Measurements from ENCODE around the gene DGKQ.

The DGKQ gene

GRCh38 chr4:931960-932712 is 41.2 kb downstream of the DGKQ start, which contains the start of the genes GAK and TMEM175:
TSS of gene GAK (minus strand) at chr4:932316. CDS start at chr4:932187, 129 bp downstream.
TSS of gene TMEM175 (plus strand) at chr4:932460. CDS start at chr4:947740, 15,280 bp downstream.
- DNase-seq = peak; percentile 97
- Histone ChIP-seq H3K27ac (ENCODE audit: low read length) (peak within 1 kb of the TSS; percentile 79), H3K27me3 (replicated peaks; ENCODE audit: insufficient read depth, low read length) (no peaks in the 10 kb centered on the region), H3K4me2 (ENCODE audit: low read depth, low read length) (peak within 1 kb of the TSS; percentile 86), H3K4me3 (ENCODE audit: low read length) (peak within 1 kb of the TSS; percentile 98), H4K20me1 (ENCODE audit: insufficient read depth, low read length) (no peaks in the 10 kb centered on the region), H3K79me2 (ENCODE audit: low read length) (peaks cover 51% of the 10 kb centered on the region), H3K36me3 (replicated peaks; ENCODE audit: insufficient read depth, low read length) (no peaks in the 10 kb centered on the region), H3K4me1 (ENCODE audit: low read length) (peaks cover 5% of the 10 kb centered on the region), H3K9me2 (replicated peaks; ENCODE audit: insufficient read depth, low read length) (no peaks in the 10 kb centered on the region), H3K9ac (ENCODE audit: low read length) (peak within 1 kb of the TSS; percentile 98), H2AFZ (ENCODE audit: low read length) (peak within 1 kb of the TSS; percentile 83), H3F3A (ENCODE audit: insufficient read depth, low read length) (peaks cover 8% of the 10 kb centered on the region), H3K9me3 (replicated peaks; ENCODE audit: insufficient read depth, low read length) (no peaks in the 10 kb centered on the region)
- TF ChIP-seq EZH2phosphoT487 (IDR thresholded peaks at IDR 0.05; ENCODE audit: low read length) (no peak), CTCF (IDR thresholded peaks at IDR 0.05; ENCODE audit: low read length) (no peak), EZH2 (optimal IDR thresholded peaks at IDR 0.05; ENCODE audit: low read depth, low read length) (no peak)

GRCh38 chr4:931194-931959 is 42.0 kb downstream of the DGKQ start:
- H3F3A ChIP-seq (ENCODE audit: insufficient read depth, low read length) = peaks cover 7% of the 10 kb centered on the region
- DNase-seq = no peak

GRCh38 chr4:930827-931193 is 42.6 kb downstream of the DGKQ start:
- Histone ChIP-seq H3K4me1 (ENCODE audit: low read length) (peaks cover 5% of the 10 kb centered on the region), H4K20me1 (ENCODE audit: insufficient read depth, low read length) (no peaks in the 10 kb centered on the region), H3K4me2 (ENCODE audit: low read depth, low read length) (peak overlapping the region; percentile 86), H3K79me2 (ENCODE audit: low read length) (peaks cover 59% of the 10 kb centered on the region), H3K27me3 (replicated peaks; ENCODE audit: insufficient read depth, low read length) (no peaks in the 10 kb centered on the region), H3K9me3 (replicated peaks; ENCODE audit: insufficient read depth, low read length) (no peaks in the 10 kb centered on the region), H2AFZ (ENCODE audit: low read length) (no peak overlapping the region), H3K9ac (ENCODE audit: low read length) (peak overlapping the region; percentile 98; the same call in 1 of the 2 replicates), H3K36me3 (replicated peaks; ENCODE audit: insufficient read depth, low read length) (no peaks in the 10 kb centered on the region), H3K27ac (ENCODE audit: low read length) (no peak overlapping the region), H3K4me3 (ENCODE audit: low read length) (peak overlapping the region; percentile 98), H3K9me2 (replicated peaks; ENCODE audit: insufficient read depth, low read length) (no peaks in the 10 kb centered on the region), H3F3A (ENCODE audit: insufficient read depth, low read length) (peaks cover 2% of the 10 kb centered on the region; the same call in 1 of the 2 replicates)
- TF ChIP-seq EZH2 (optimal IDR thresholded peaks at IDR 0.05; ENCODE audit: low read depth, low read length) = no peak
- TF ChIP-seq CTCF (IDR thresholded peaks at IDR 0.05; ENCODE audit: low read length) = no peak
- TF ChIP-seq EZH2phosphoT487 (IDR thresholded peaks at IDR 0.05; ENCODE audit: low read length) = no peak
- no peak for DNase-seq

More at GRCh38 chr4:931194-931959, 42.0 kb downstream of the DGKQ start:
- Histone ChIP-seq H3K27ac (ENCODE audit: low read length) (peak overlapping the region; percentile 79), H3K36me3 (replicated peaks; ENCODE audit: insufficient read depth, low read length) (no peaks in the 10 kb centered on the region), H4K20me1 (ENCODE audit: insufficient read depth, low read length) (no peaks in the 10 kb centered on the region), H3K9me3 (replicated peaks; ENCODE audit: insufficient read depth, low read length) (no peaks in the 10 kb centered on the region), H3K4me2 (ENCODE audit: low read depth, low read length) (peak overlapping the region; percentile 86), H3K79me2 (ENCODE audit: low read length) (peaks cover 53% of the 10 kb centered on the region), H3K4me1 (ENCODE audit: low read length) (peaks cover 5% of the 10 kb centered on the region), H3K4me3 (ENCODE audit: low read length) (peak overlapping the region; percentile 98), H3K9me2 (replicated peaks; ENCODE audit: insufficient read depth, low read length) (no peaks in the 10 kb centered on the region), H3K9ac (ENCODE audit: low read length) (peak overlapping the region; percentile 98), H2AFZ (ENCODE audit: low read length) (peak overlapping the region; percentile 78), H3K27me3 (replicated peaks; ENCODE audit: insufficient read depth, low read length) (no peaks in the 10 kb centered on the region)
- TF ChIP-seq EZH2phosphoT487 (IDR thresholded peaks at IDR 0.05; ENCODE audit: low read length) (no peak), EZH2 (optimal IDR thresholded peaks at IDR 0.05; ENCODE audit: low read depth, low read length) (no peak), CTCF (IDR thresholded peaks at IDR 0.05; ENCODE audit: low read length) (no peak)
